ENCODE results near the gene LPP.

LPP gene

GRCh38 chr3:188523291-188523690 lies 369.3 kb downstream of the LPP start:
- no peak overlapping the region for H3K27ac ChIP-seq
- TF ChIP-seq ZFX (IDR thresholded peaks at IDR 0.05; ENCODE audit: borderline replicate concordance) (no peak), CTCF (IDR thresholded peaks at IDR 0.05) (no peak)

- TF ChIP-seq ZFX (IDR thresholded peaks at IDR 0.05; ENCODE audit: borderline replicate concordance): no peak
- no peak for TF ChIP-seq CTCF (IDR thresholded peaks at IDR 0.05)
- H3K27ac ChIP-seq: no peak overlapping the region
These were observed 370.1 kb downstream of the LPP start for GRCh38 chr3:188524052-188524451.

GRCh38 chr3:188526057-188526456 lies 372.1 kb downstream of the LPP start:
- no peak for TF ChIP-seq CTCF (IDR thresholded peaks at IDR 0.05)
- no peak for TF ChIP-seq ZFX (IDR thresholded peaks at IDR 0.05; ENCODE audit: borderline replicate concordance)
- H3K27ac ChIP-seq: peak overlapping the region; percentile 14; the same call in 1 of the 2 replicates

- H3K27ac ChIP-seq: no peak overlapping the region
- TF ChIP-seq ZFX (IDR thresholded peaks at IDR 0.05; ENCODE audit: borderline replicate concordance) (no peak), CTCF (IDR thresholded peaks at IDR 0.05) (no peak)
These were observed 373.4 kb downstream of the LPP start for GRCh38 chr3:188527389-188527788.

GRCh38 chr3:188528396-188528795 lies 374.4 kb downstream of the LPP start:
- no peak overlapping the region for H3K27ac ChIP-seq
- TF ChIP-seq ZFX (IDR thresholded peaks at IDR 0.05; ENCODE audit: borderline replicate concordance) (no peak), CTCF (IDR thresholded peaks at IDR 0.05) (no peak)

GRCh38 chr3:188529228-188529627 lies 375.3 kb downstream of the LPP start:
- H3K27ac ChIP-seq: no peak overlapping the region
- TF ChIP-seq ZFX (IDR thresholded peaks at IDR 0.05; ENCODE audit: borderline replicate concordance): no peak
- no peak for TF ChIP-seq CTCF (IDR thresholded peaks at IDR 0.05)

- no peak overlapping the region for H3K27ac ChIP-seq
- TF ChIP-seq CTCF (IDR thresholded peaks at IDR 0.05): no peak
- TF ChIP-seq ZFX (IDR thresholded peaks at IDR 0.05; ENCODE audit: borderline replicate concordance): no peak
These were observed 376.3 kb downstream of the LPP start for GRCh38 chr3:188530226-188530625.

Data from 22Rv1 (cell line).